H9 (cell line): ENCODE results near the gene ZNF773. TPM values are rescaled to one million over a fixed set of nuclear protein-coding genes. Genes with fewer than 3 reads are reported as not detected.
"Not testable (repeated sequence)": the region's sequence is repeated elsewhere in the genome, so short reads cannot be mapped to it uniquely, and the experiment has no call there.

Source experiments
- DNase-seq: peaks from one replicate; pipeline ENCODE4 v3.0.0-alpha.2; 2017
- H2AFZ ChIP-seq: one replicate; pipeline ENCODE4 v1.6.1; 2013; ENCODE audit warnings: mild to moderate bottlenecking, low read length, control low read depth, moderate library complexity
- H2AK5ac ChIP-seq: 2 replicates; pipeline ENCODE4 v1.6.1; 2013; ENCODE audit warnings: low read length, control low read depth, mixed read lengths; ENCODE audit not compliant: insufficient read length
- H2BK120ac ChIP-seq: one replicate; pipeline ENCODE4 v1.6.1; 2013; ENCODE audit warnings: low read depth, mild to moderate bottlenecking, low read length, control low read depth, inconsistent platforms; ENCODE audit not compliant: poor library complexity, severe bottlenecking
- H2BK12ac ChIP-seq: 2 replicates; pipeline ENCODE4 v1.6.1; 2013; ENCODE audit warnings: low read length, control low read depth, mixed read lengths, low read depth; ENCODE audit not compliant: insufficient read length
- H2BK15ac ChIP-seq: 2 replicates; pipeline ENCODE4 v1.6.1; 2013; ENCODE audit warnings: low read depth, low read length, control low read depth
- H2BK20ac ChIP-seq: one replicate; pipeline ENCODE4 v1.6.1; 2013; ENCODE audit warnings: low read depth, mild to moderate bottlenecking, low read length, control low read depth, inconsistent platforms; ENCODE audit not compliant: poor library complexity, severe bottlenecking
- H2BK5ac ChIP-seq: 2 replicates; pipeline ENCODE4 v1.6.1; 2013; ENCODE audit warnings: low read length, control low read depth, mixed read lengths; ENCODE audit not compliant: insufficient read length
- H3K14ac ChIP-seq: 2 replicates; pipeline ENCODE4 v1.6.1; 2013; ENCODE audit warnings: low read length, control low read depth; ENCODE audit not compliant: insufficient read depth
- H3K18ac ChIP-seq: 2 replicates; pipeline ENCODE4 v1.6.1; 2013; ENCODE audit warnings: low read depth, mild to moderate bottlenecking, mixed read lengths, low read length, control low read depth; ENCODE audit not compliant: insufficient read length
- H3K23ac ChIP-seq: 2 replicates; pipeline ENCODE4 v1.6.1; 2013; ENCODE audit warnings: low read length, control low read depth, mixed read lengths, low read depth; ENCODE audit not compliant: insufficient read length
- H3K23me2 ChIP-seq: 2 replicates; pipeline ENCODE4 v1.6.1; 2013; ENCODE audit warnings: low read depth, mild to moderate bottlenecking, mixed read lengths, low read length, control low read depth; ENCODE audit not compliant: insufficient read length, poor library complexity, severe bottlenecking
- H3K27ac ChIP-seq: 2 replicates; pipeline ENCODE4 v1.5.1; 2013; ENCODE audit warnings: low read length, control low read depth, mixed read lengths, low read depth; ENCODE audit not compliant: insufficient read length
- H3K27me3 ChIP-seq: 2 replicates; pipeline ENCODE4 v1.6.1; 2013; ENCODE audit warnings: low read length, control low read depth, inconsistent platforms; ENCODE audit not compliant: insufficient read depth
- H3K4ac ChIP-seq: 2 replicates; pipeline ENCODE4 v1.6.1; 2013; ENCODE audit warnings: low read depth, mild to moderate bottlenecking, control low read depth, inconsistent platforms, low read length, moderate library complexity
- H3K4me1 ChIP-seq: 2 replicates; pipeline ENCODE4 v1.6.1; 2013; ENCODE audit warnings: low read length, control low read depth, inconsistent platforms; ENCODE audit not compliant: insufficient read depth
- H3K4me2 ChIP-seq: 2 replicates; pipeline ENCODE4 v1.6.1; 2013; ENCODE audit warnings: low read length, control low read depth, mixed read lengths; ENCODE audit not compliant: insufficient read length, insufficient read depth
- H3K56ac ChIP-seq: 2 replicates; pipeline ENCODE4 v1.6.1; 2013; ENCODE audit warnings: low read depth, mild to moderate bottlenecking, mixed read lengths, low read length, control low read depth; ENCODE audit not compliant: insufficient read length
- H3K79me1 ChIP-seq: 2 replicates; pipeline ENCODE4 v1.6.1; 2013; ENCODE audit warnings: low read depth, mild to moderate bottlenecking, moderate library complexity, low read length, control low read depth, inconsistent platforms; ENCODE audit not compliant: insufficient read depth, poor library complexity, severe bottlenecking
- H3K79me2 ChIP-seq: 2 replicates; pipeline ENCODE4 v1.6.1; 2013; ENCODE audit warnings: low read length, control low read depth, inconsistent platforms; ENCODE audit not compliant: insufficient read depth
- H3K9ac ChIP-seq: 2 replicates; pipeline ENCODE4 v1.6.1; 2013; ENCODE audit warnings: low read length, control low read depth, mixed read lengths; ENCODE audit not compliant: insufficient read length; ENCODE audit errors: extremely low read depth
- H3K9me3 ChIP-seq: one replicate; pipeline ENCODE4 v1.6.1; 2013; ENCODE audit warnings: low read depth, low read length, inconsistent platforms; ENCODE audit not compliant: control insufficient read depth
- H3T11ph ChIP-seq: one replicate; pipeline ENCODE4 v1.6.1; 2013; ENCODE audit warnings: mild to moderate bottlenecking, low read length, control low read depth, inconsistent platforms
- H4K20me1 ChIP-seq: one replicate; pipeline ENCODE4 v1.6.1; 2013; ENCODE audit not compliant: control insufficient read depth, insufficient read length, insufficient read depth
- H4K5ac ChIP-seq: 2 replicates; pipeline ENCODE4 v1.6.1; 2013; ENCODE audit warnings: low read depth, mild to moderate bottlenecking, mixed read lengths, low read length, control low read depth; ENCODE audit not compliant: insufficient read length
- H4K8ac ChIP-seq: replicated peaks from 2 replicates; pipeline ENCODE4 v1.6.1; 2013; ENCODE audit warnings: low read length, control low read depth, mixed read lengths, low read depth; ENCODE audit not compliant: insufficient read length
- H4K91ac ChIP-seq: 2 replicates; pipeline ENCODE4 v1.6.1; 2013; ENCODE audit warnings: low read depth, mild to moderate bottlenecking, moderate library complexity, mixed read lengths, low read length, control low read depth; ENCODE audit not compliant: insufficient read length
- H3K27ac Mint-ChIP-seq, 3 experiments: 2 replicates in 2 of 3; 3 replicates in 1 of 3; pipeline ENCODE4 v1.8.0; 2020 to 2021; ENCODE audit warnings: mixed read lengths in 3 of 3, mild to moderate bottlenecking in 1 of 3, moderate library complexity in 1 of 3
- H3K27me3 Mint-ChIP-seq: 2 replicates; pipeline ENCODE4 v1.8.0; 2021; ENCODE audit warnings: low read depth, mild to moderate bottlenecking, moderate library complexity, mixed read lengths
- H3K36me3 Mint-ChIP-seq, 3 experiments: 2 replicates in 2 of 3; 3 replicates in 1 of 3; pipeline ENCODE4 v1.8.0; 2020 to 2021; ENCODE audit warnings: low read depth in 3 of 3, mixed read lengths in 3 of 3; ENCODE audit not compliant: insufficient read depth in 1 of 3
- H3K4me1 Mint-ChIP-seq, 2 experiments: 2 replicates each; pipeline ENCODE4 v1.8.0; 2020; ENCODE audit warnings: mixed read lengths in 2 of 2
- H3K4me3 Mint-ChIP-seq, 2 experiments: 2 replicates in 1 of 2; 3 replicates in 1 of 2; pipeline ENCODE4 v1.8.0; 2020 to 2021; ENCODE audit warnings: mild to moderate bottlenecking in 2 of 2, mixed read lengths in 2 of 2, moderate library complexity in 1 of 2
- H3K9me3 Mint-ChIP-seq, 2 experiments: 2 replicates in 1 of 2; 3 replicates in 1 of 2; pipeline ENCODE4 v1.8.0; 2020; ENCODE audit warnings: mild to moderate bottlenecking in 2 of 2, mixed read lengths in 2 of 2, moderate library complexity in 1 of 2
- WGBS: extraction: QIAGEN DNeasy Blood & Tissue Kit; methylation state at CpG from one replicate; pipeline ENCODE4 v1.1.7; 2013; ENCODE audit warnings: missing lambda C conversion rate, low lambda C conversion rate, mixed read lengths; ENCODE audit not compliant: insufficient read length; ENCODE audit errors: extremely low coverage; 5-methylcytosine and 5-hydroxymethylcytosine counted together
- total RNA-seq: library from RNA; stranded (reverse); gene quantifications from 2 replicates; pipeline ENCODE4 v1.2.1, GENCODE V29; 2021

Gene ZNF773
- total RNA-seq, 1 experiment from 2014 or later = 8.2 TPM

DNA sequence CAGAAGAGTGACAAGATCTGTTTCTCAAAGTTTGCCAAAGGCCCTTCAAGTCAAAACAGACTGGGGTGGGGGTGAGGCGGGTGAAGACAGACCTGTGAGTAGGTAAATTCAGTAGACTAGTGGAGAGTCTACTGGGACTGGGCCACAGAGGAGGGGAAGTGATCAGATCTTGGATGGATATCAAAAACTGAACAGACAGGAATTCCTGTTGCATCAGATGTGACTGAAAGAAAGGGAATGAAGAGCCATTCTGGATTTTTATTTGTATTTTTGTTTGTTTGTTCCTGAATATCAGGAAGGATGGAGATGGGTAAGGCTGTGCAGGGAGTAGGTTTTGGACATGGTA lies 11.5 kb upstream of the ZNF773 start:
- not testable (repeated sequence) for H2BK15ac ChIP-seq
- no CpG with 5 or more reads among the region's 1 CpG for WGBS
- H3K9me3 Mint-ChIP-seq = peaks cover 13 to 38% of the 10 kb centered on the region in 2 experiments

DNA sequence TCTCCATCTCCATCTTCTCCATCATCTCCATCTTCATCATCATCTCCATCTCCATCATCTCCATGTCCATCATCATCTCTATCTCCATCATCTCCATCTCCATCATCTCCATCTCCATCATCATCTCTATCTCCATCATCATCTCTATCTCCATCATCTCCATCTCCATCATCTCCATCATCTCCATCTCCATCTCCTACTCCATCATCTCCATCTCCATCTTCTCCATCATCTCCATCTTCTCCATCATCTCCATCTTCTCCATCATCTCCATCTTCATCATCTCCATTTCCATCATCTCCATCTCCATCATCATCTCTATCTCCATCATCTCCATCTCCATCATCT lies 432 bp upstream of the ZNF773 start:
- H4K20me1 ChIP-seq, H3K27ac Mint-ChIP-seq, H3K18ac ChIP-seq, H2AFZ ChIP-seq, H3K27ac ChIP-seq, H3K23ac ChIP-seq, H2BK15ac ChIP-seq, H4K8ac ChIP-seq, H2BK20ac ChIP-seq, H3K56ac ChIP-seq, H4K5ac ChIP-seq, H2BK12ac ChIP-seq, H3K4ac ChIP-seq, H2BK120ac ChIP-seq, H2AK5ac ChIP-seq, H3T11ph ChIP-seq, H3K9me3 ChIP-seq, H3K79me2 ChIP-seq, H4K91ac ChIP-seq, H3K79me1 ChIP-seq, H3K4me2 ChIP-seq, H2BK5ac ChIP-seq, H3K4me1 ChIP-seq, H3K27me3 ChIP-seq, H3K23me2 ChIP-seq, H3K9ac ChIP-seq, H3K4me1 Mint-ChIP-seq, H3K14ac ChIP-seq, H3K27me3 Mint-ChIP-seq, DNase-seq: not testable (repeated sequence)
- H3K9me3 Mint-ChIP-seq = peaks cover 14 to 43% of the 10 kb centered on the region in 2 experiments
- peak overlapping the region; percentile 59 to 69; a peak in 4 of 5 replicates for H3K4me3 Mint-ChIP-seq
- peaks cover 39 to 49% (median 46%) of the 10 kb centered on the region in 3 experiments for H3K36me3 Mint-ChIP-seq

More for the DNA sequence above, 11.5 kb upstream of the ZNF773 start:
- H3K14ac ChIP-seq, H3K79me2 ChIP-seq, H3K23ac ChIP-seq, H3K27ac ChIP-seq, H2BK120ac ChIP-seq, H3K79me1 ChIP-seq, H4K91ac ChIP-seq, H3T11ph ChIP-seq, H4K5ac ChIP-seq, H2AK5ac ChIP-seq, H3K9me3 ChIP-seq, H2BK12ac ChIP-seq, H2BK20ac ChIP-seq, H3K18ac ChIP-seq, H3K27me3 ChIP-seq, H2BK5ac ChIP-seq, H3K23me2 ChIP-seq, H4K20me1 ChIP-seq, H4K8ac ChIP-seq, H2AFZ ChIP-seq, DNase-seq, H3K27ac Mint-ChIP-seq, H3K4me1 ChIP-seq, H3K4ac ChIP-seq, H3K56ac ChIP-seq: not testable (repeated sequence)
- Histone ChIP-seq H3K4me2 (peak overlapping the region; percentile 54), H3K9ac (peak overlapping the region; percentile 46)
- Mint-ChIP-seq H3K4me3 (peak overlapping the region; percentile 76 to 83), H3K4me1 (peaks cover 9 to 11% of the 10 kb centered on the region in 2 experiments), H3K36me3 (peaks cover 38 to 48% (median 45%) of the 10 kb centered on the region in 3 experiments), H3K27me3 (peaks cover 10% of the 10 kb centered on the region)
